SK-N-MC (cell line): ENCODE data around the gene MNX1.

ENCODE experiments used
- DNase-seq: peaks from one replicate; pipeline ENCODE4 v3.0.0-alpha.2; 2011; ENCODE audit warnings: low read depth, low spot score
- H3K27ac ChIP-seq: fragments of 200-600 bp; sonication (generic); 2 replicates; pipeline ENCODE4 v1.5.1; 2016; ENCODE audit warnings: mixed run types
- H3K36me3 ChIP-seq: fragments of 200-600 bp; sonication (generic); 2 replicates; pipeline ENCODE4 v1.6.1; 2017; ENCODE audit warnings: antibody characterized with exemption, low read length, mixed read lengths; ENCODE audit not compliant: insufficient read depth
- H3K4me3 ChIP-seq: fragments of 200-600 bp; sonication (generic); 2 replicates; pipeline ENCODE4 v1.5.1; 2016
- H3K9ac ChIP-seq: fragments of 200-600 bp; sonication (generic); 2 replicates; pipeline ENCODE4 v1.8.0; 2017; ENCODE audit warnings: mixed run types, mixed read lengths; ENCODE audit not compliant: insufficient read length
- H3K9me3 ChIP-seq: fragments of 200-600 bp; sonication (generic); 2 replicates; pipeline ENCODE4 v1.6.1; 2017; ENCODE audit warnings: low read depth, mild to moderate bottlenecking, antibody characterized with exemption, low read length, moderate library complexity, mixed read lengths
- EZH2 ChIP-seq: fragments of 200-600 bp; sonication (generic); IDR thresholded peaks from one replicate; pipeline ENCODE4 v1.6.1; 2017; ENCODE audit warnings: antibody characterized with exemption
- FOXP2 ChIP-seq: optimal IDR thresholded peaks from 2 replicates; pipeline ENCODE3; 2011; ENCODE audit warnings: mild to moderate bottlenecking, moderate library complexity; ENCODE audit not compliant: insufficient read depth; ENCODE audit errors: extremely low read length, control extremely low read depth
- POLR2AphosphoS5 ChIP-seq: IDR thresholded peaks from 2 replicates; pipeline ENCODE4 v1.6.1; 2012; ENCODE audit warnings: mild to moderate bottlenecking, low read depth, low read length, borderline replicate concordance

MNX1 gene

DNA sequence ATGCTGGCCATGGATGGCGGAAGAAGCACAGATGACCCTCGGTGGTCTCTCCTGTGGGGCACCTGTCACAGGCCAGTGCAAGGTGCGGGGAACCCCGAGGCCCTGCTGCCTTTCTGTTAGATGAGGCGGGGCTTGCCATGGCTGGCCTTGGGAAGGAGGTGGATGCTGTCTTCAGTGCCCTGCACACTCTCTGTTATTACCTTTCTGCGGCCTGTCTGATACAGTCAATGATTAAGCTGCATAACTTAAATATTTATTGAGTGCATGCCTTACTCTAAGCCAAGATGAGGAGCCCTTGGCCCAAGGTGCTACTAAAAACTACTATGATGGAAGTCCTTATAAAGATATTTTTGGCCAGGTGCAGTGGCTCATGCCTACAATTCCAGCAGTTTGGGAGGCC is 36.7 kb upstream of the MNX1 start:
- Histone ChIP-seq H3K27ac (no peak overlapping the region), H3K9me3 (no peaks in the 10 kb centered on the region)

DNA sequence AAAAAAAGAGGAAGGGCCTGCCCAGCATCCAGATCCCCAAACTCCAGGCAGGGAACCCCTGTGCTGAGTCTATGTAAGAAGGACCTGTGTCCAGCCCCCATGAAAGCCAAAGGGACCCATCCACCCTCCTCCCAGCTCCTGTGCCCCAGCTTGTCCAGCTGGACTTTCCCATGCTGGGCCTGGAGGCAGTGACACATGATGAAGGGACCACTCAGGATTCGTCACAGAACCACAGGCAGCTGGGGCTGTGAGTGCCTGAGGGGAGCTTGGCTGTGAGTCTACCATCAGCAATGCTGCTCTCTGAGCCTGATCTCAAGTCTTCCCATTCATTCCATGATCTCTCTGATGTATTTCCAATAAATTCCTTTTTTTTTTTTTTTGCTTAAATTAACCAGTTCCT is 36.2 kb upstream of the MNX1 start:
- H3K36me3 ChIP-seq = no peaks in the 10 kb centered on the region
- H3K4me3 ChIP-seq = no peak overlapping the region
- H3K9me3 ChIP-seq = no peaks in the 10 kb centered on the region
- DNase-seq = no peak
- H3K27ac ChIP-seq = no peak overlapping the region
- no peak overlapping the region for H3K9ac ChIP-seq
- no peak for TF ChIP-seq FOXP2
- no peak for TF ChIP-seq POLR2AphosphoS5
- no peak for TF ChIP-seq EZH2

More for the DNA sequence above, 36.7 kb upstream of the MNX1 start:
- H3K36me3 ChIP-seq = no peaks in the 10 kb centered on the region
- no peak for DNase-seq
- H3K9ac ChIP-seq = no peak overlapping the region
- TF ChIP-seq FOXP2 (no peak), POLR2AphosphoS5 (no peak), EZH2 (no peak)
- no peak overlapping the region for H3K4me3 ChIP-seq

- Histone ChIP-seq H3K27ac (no peak overlapping the region), H3K36me3 (no peaks in the 10 kb centered on the region), H3K9me3 (no peaks in the 10 kb centered on the region), H3K4me3 (no peak overlapping the region), H3K9ac (no peak overlapping the region)
- DNase-seq = no peak
- TF ChIP-seq EZH2 (no peak), FOXP2 (no peak), POLR2AphosphoS5 (no peak)
These were observed 34.6 kb upstream of the MNX1 start for GRCh38 chr7:157044943-157045660.

- DNase-seq = no peak
- no peak overlapping the region for H3K27ac ChIP-seq
- no peak overlapping the region for H3K9ac ChIP-seq
- no peaks in the 10 kb centered on the region for H3K9me3 ChIP-seq
- TF ChIP-seq FOXP2 (no peak), POLR2AphosphoS5 (no peak)
- H3K4me3 ChIP-seq = no peak overlapping the region
- H3K36me3 ChIP-seq = no peaks in the 10 kb centered on the region
These were observed 33.8 kb upstream of the MNX1 start for GRCh38 chr7:157044147-157044687.

GRCh38 chr7:157043745-157044144 is 33.3 kb upstream of the MNX1 start:
- no peak for DNase-seq
- H3K9me3 ChIP-seq = no peaks in the 10 kb centered on the region
- H3K9ac ChIP-seq = no peak overlapping the region
- H3K27ac ChIP-seq = no peak overlapping the region
- no peak overlapping the region for H3K4me3 ChIP-seq
- no peaks in the 10 kb centered on the region for H3K36me3 ChIP-seq
- TF ChIP-seq FOXP2 = no peak
- TF ChIP-seq POLR2AphosphoS5 = no peak
- no peak for TF ChIP-seq EZH2

DNA sequence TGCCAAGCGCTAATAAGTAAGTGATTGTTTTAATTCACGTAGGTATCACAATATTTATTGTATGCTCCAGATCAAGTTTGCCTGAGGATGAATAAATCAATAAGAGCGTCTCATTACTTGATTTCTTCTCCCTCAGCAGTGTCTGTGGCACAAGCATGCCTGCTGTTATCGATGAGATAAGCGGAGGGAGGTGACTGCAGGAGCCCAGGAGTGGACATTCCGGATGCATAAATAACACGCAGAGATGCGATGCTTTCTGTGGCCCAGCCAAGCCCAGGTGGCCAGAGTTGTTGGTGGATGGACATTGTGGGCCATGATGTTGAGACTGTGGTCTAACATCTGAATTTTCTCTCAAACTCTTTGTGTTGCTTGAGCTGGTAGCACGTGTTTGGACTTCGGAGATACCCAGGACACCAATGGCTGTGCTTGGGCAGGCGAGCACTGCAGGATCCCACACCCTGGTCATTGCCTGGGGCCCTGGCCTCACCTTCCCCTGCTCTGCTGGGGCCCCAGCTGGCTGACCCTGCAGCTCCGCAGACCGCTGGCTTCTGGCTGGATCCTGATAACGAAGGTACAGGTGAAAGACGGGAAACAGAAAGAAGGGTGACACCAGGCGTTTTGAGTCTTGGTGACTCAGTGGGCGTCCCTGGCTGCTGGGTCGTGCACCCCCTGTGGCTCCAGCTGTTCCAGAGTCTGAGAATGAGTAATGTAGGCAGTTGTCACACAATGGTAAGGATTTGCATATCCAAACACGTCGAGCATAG is 31.2 kb upstream of the MNX1 start:
- DNase-seq = no peak
- no peak overlapping the region for H3K9ac ChIP-seq
- no peaks in the 10 kb centered on the region for H3K9me3 ChIP-seq
- H3K36me3 ChIP-seq = no peaks in the 10 kb centered on the region
- H3K27ac ChIP-seq = no peak overlapping the region
- TF ChIP-seq POLR2AphosphoS5 (no peak), FOXP2 (no peak), EZH2 (no peak)
- H3K4me3 ChIP-seq = no peak overlapping the region

DNA sequence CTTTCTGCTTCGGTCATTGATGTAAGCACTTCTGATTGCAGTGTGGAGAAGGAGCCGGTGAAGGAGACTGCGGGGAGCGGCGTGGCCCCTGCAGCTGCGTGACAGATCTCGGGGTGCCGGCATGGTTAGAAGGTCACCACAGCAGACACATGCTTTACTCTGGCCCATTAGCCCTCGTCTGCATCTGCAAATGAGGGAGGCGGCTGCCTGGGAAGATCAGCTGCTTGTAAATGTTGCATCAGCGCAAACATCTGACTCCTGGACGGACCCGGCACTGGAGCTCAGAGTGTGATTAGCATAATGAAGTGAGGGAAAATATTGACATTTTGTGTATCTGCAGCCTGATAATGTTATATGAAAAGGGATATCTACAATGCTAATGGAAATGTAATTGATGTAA is 30.5 kb upstream of the MNX1 start:
- Histone ChIP-seq H3K36me3 (no peaks in the 10 kb centered on the region), H3K27ac (no peak overlapping the region), H3K4me3 (no peak overlapping the region), H3K9me3 (no peaks in the 10 kb centered on the region), H3K9ac (no peak overlapping the region)
- TF ChIP-seq POLR2AphosphoS5 = no peak
- TF ChIP-seq FOXP2 = no peak
- no peak for TF ChIP-seq EZH2
- DNase-seq = no peak

DNA sequence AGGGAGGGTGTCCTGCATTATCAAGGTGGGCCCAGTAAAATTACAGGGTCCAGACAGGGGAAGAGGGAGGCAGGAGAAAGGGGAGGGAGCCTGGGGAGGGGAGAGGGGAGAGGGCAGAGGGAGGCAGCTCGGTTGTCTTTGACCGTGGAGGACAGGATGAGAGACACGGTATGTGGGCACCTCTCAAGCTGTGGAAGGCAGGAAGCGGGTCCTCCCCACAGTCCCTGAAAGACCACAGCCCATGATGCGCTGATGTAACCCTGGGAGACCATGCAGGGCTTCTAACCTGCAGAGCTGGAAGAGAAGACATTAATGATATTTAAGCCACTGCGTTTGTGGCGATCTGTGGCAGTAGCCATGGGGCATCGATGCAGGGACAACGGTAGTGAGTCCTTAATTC is 27.2 kb upstream of the MNX1 start:
- H3K4me3 ChIP-seq = no peak overlapping the region
- H3K9ac ChIP-seq = no peak overlapping the region
- H3K36me3 ChIP-seq = no peaks in the 10 kb centered on the region
- no peak for TF ChIP-seq POLR2AphosphoS5
- TF ChIP-seq EZH2 = no peak
- no peak for TF ChIP-seq FOXP2
- H3K27ac ChIP-seq = no peak overlapping the region
- no peaks in the 10 kb centered on the region for H3K9me3 ChIP-seq
- no peak for DNase-seq

DNA sequence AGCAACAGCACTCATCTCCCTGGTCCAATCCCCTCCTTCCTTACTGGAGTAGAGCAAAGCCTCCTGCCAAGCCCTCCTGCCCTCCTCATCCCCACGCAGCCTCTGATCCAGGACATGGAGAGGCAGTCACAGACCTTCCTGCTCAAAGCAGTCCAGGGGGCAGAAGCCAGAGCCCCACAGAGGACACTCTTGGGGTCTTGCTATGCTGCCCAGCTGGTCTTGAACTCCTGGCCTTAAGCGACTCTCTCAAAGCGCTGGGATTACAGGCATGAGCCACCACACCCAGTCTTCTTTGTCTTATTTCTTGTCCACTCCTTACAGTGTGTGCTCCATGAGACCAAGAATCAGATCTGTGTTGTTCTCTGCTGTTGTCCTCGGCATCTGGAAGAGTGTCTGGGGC is 26.6 kb upstream of the MNX1 start:
- Histone ChIP-seq H3K9ac (no peak overlapping the region), H3K9me3 (no peaks in the 10 kb centered on the region), H3K27ac (no peak overlapping the region), H3K4me3 (no peak overlapping the region), H3K36me3 (no peaks in the 10 kb centered on the region)
- TF ChIP-seq POLR2AphosphoS5 (no peak), FOXP2 (no peak), EZH2 (no peak)
- no peak for DNase-seq
